HepG2 (cell line): ENCODE measurements around the gene SLCO2B1. TPM values are rescaled to one million over a fixed set of nuclear protein-coding genes. Genes with fewer than 3 reads are reported as not detected.

ENCODE experiments used
- AKNA ChIP-seq: sonication (generic); formaldehyde crosslinking; IDR thresholded peaks from 2 replicates; pipeline ENCODE4 v1.4.0; 2020; ENCODE audit warnings: missing genetic modification reagents, borderline replicate concordance
- ARNTL ChIP-seq: sonication (generic); formaldehyde crosslinking; IDR thresholded peaks from 2 replicates; pipeline ENCODE4 v1.4.0; 2020; ENCODE audit warnings: mild to moderate bottlenecking, missing genetic modification reagents
- ASH2L ChIP-seq: fragments of 300-600, 200-600 bp; sonication (generic); IDR thresholded peaks from 2 replicates; pipeline ENCODE4 v1.7.0; 2017; ENCODE audit warnings: low read depth, mild to moderate bottlenecking, moderate library complexity, mixed read lengths, low read length; ENCODE audit not compliant: insufficient read length
- BATF2 ChIP-seq: sonication (generic); formaldehyde crosslinking; IDR thresholded peaks from 2 replicates; pipeline ENCODE4 v1.8.0; 2022; ENCODE audit warnings: mild to moderate bottlenecking, missing genetic modification reagents, moderate library complexity
- BORCS8-MEF2B ChIP-seq: sonication (generic); formaldehyde crosslinking; IDR thresholded peaks from 2 replicates; pipeline ENCODE4 v1.8.0; 2022; ENCODE audit warnings: mild to moderate bottlenecking, missing genetic modification reagents
- DMAP1 ChIP-seq: IDR thresholded peaks from 2 replicates; pipeline ENCODE4 v1.6.1; 2016
- EEA1 ChIP-seq: sonication (generic); formaldehyde crosslinking; IDR thresholded peaks from 2 replicates; pipeline ENCODE4 v1.5.1; 2020; ENCODE audit warnings: mild to moderate bottlenecking, missing genetic modification reagents, borderline replicate concordance
- FIP1L1 ChIP-seq: fragments of 200-400 bp; formaldehyde crosslinking; IDR thresholded peaks from 2 replicates; pipeline ENCODE4 v1.6.1; 2018; ENCODE audit warnings: low read depth, mild to moderate bottlenecking, low read length, moderate library complexity, borderline replicate concordance; ENCODE audit not compliant: insufficient read depth
- FOXA3 ChIP-seq: IDR thresholded peaks from 2 replicates; pipeline ENCODE4 v1.6.1; 2016; ENCODE audit warnings: missing genetic modification reagents, missing compliant biosample characterization
- GTF2F1 ChIP-seq: fragments of 150-350 bp; IDR thresholded peaks from 2 replicates; pipeline ENCODE4 v1.6.1; 2014; ENCODE audit warnings: low read length
- HDAC6 ChIP-seq: fragments of 200-600 bp; sonication (generic); IDR thresholded peaks from 2 replicates; pipeline ENCODE4 v1.7.0; 2017; ENCODE audit warnings: mild to moderate bottlenecking, antibody characterized with exemption, low read length, low read depth
- JUNB ChIP-seq: sonication (generic); formaldehyde crosslinking; IDR thresholded peaks from 2 replicates; pipeline ENCODE4 v1.8.0; 2022; ENCODE audit warnings: missing genetic modification reagents, mild to moderate bottlenecking, borderline replicate concordance
- KAT8 ChIP-seq: IDR thresholded peaks from 2 replicates; pipeline ENCODE4 v1.6.1; 2016; ENCODE audit warnings: missing genetic modification reagents, missing compliant biosample characterization
- KDM4B ChIP-seq: sonication (generic); formaldehyde crosslinking; IDR thresholded peaks from 2 replicates; pipeline ENCODE4 v1.4.0; 2020; ENCODE audit warnings: missing genetic modification reagents
- MTA1 ChIP-seq: sonication (generic); formaldehyde crosslinking; IDR thresholded peaks from 2 replicates; pipeline ENCODE4 v1.4.0; 2020; ENCODE audit warnings: missing genetic modification reagents, mild to moderate bottlenecking, borderline replicate concordance
- MYPOP ChIP-seq: sonication (generic); formaldehyde crosslinking; IDR thresholded peaks from 2 replicates; pipeline ENCODE4 v1.8.1; 2023; ENCODE audit warnings: mild to moderate bottlenecking, moderate library complexity, missing genetic modification reagents
- ZMAT3 ChIP-seq: sonication (generic); formaldehyde crosslinking; conservative IDR thresholded peaks from 2 replicates; pipeline ENCODE4 v1.7.0; 2021; ENCODE audit warnings: missing genetic modification reagents
- ZNF143 ChIP-seq: sonication (generic); formaldehyde crosslinking; IDR thresholded peaks from 2 replicates; pipeline ENCODE4 v1.4.0; 2020; ENCODE audit warnings: missing genetic modification reagents
- ZNF331 ChIP-seq: sonication (generic); formaldehyde crosslinking; IDR thresholded peaks from 2 replicates; pipeline ENCODE4 v1.4.0; 2020; ENCODE audit warnings: missing genetic modification reagents
- ZNF496 ChIP-seq: sonication (generic); formaldehyde crosslinking; IDR thresholded peaks from 2 replicates; pipeline ENCODE4 v1.8.1; 2023; ENCODE audit warnings: mild to moderate bottlenecking, moderate library complexity, missing genetic modification reagents; ENCODE audit not compliant: insufficient replicate concordance
- ZNF574 ChIP-seq: sonication (generic); formaldehyde crosslinking; IDR thresholded peaks from 2 replicates; pipeline ENCODE4 v1.4.0; 2020; ENCODE audit warnings: missing genetic modification reagents
- ZNF674 ChIP-seq: sonication (generic); formaldehyde crosslinking; IDR thresholded peaks from 2 replicates; pipeline ENCODE4 v1.5.0; 2020; ENCODE audit warnings: low read depth, mild to moderate bottlenecking, missing genetic modification reagents
- ZNF772 ChIP-seq: sonication (generic); formaldehyde crosslinking; IDR thresholded peaks from 2 replicates; pipeline ENCODE4 v1.5.0; 2020; ENCODE audit warnings: mild to moderate bottlenecking, missing genetic modification reagents
- polyA plus RNA-seq, 8 experiments: library from polyadenylated mRNA; depleted of rRNA in 3 of 8; stranded (reverse) in 7 of 8; unstranded in 1 of 8; fragments of >200 nt; fragmentation: Illumina TruSeq in 4 of 8; extraction: Trizol in 4 of 8; gene quantifications; 2 replicates each; pipeline versions ENCODE4 v1.2.1 to v1.2.3, GENCODE V29; 2011 to 2016; ENCODE audit warnings: low read depth in 4 of 8, missing spikeins in 1 of 8, mixed read lengths in 1 of 8; ENCODE audit not compliant: insufficient read depth in 1 of 8
- total RNA-seq, 5 experiments: library from RNA; depleted of rRNA; stranded (reverse); fragments of >200 nt; fragmentation: Illumina TruSeq; extraction: Trizol; gene quantifications; 2 replicates each; pipeline ENCODE4 v1.2.3, GENCODE V29; 2016; ENCODE audit warnings: low read depth in 1 of 5

Gene SLCO2B1
- total and polyA plus RNA-seq, 2 of the 13 experiments (the other 11 are each of a cell fraction or from before 2014, with no cell fraction given), result 15.3 to 19.8 TPM

GRCh38 chr11:75233754-75234172, 82.9 kb downstream of the SLCO2B1 start (continued):
- peak; percentile 74; the same call in 1 of the 2 replicates for TF ChIP-seq BORCS8-MEF2B (CRISPR knock-in tag)
- no peak for TF ChIP-seq GTF2F1
- peak; percentile 49; the same call in 1 of the 2 replicates for TF ChIP-seq FOXA3
- no peak for TF ChIP-seq KDM4B (CRISPR knock-in tag)
- peak; percentile 79 for TF ChIP-seq ZNF331 (CRISPR knock-in tag)
- TF ChIP-seq ZNF496 (CRISPR knock-in tag), result no peak
- TF ChIP-seq DMAP1 (CRISPR knock-in tag), result no peak
- TF ChIP-seq MTA1 (CRISPR knock-in tag), result no peak
- peak; percentile 58 for TF ChIP-seq ZNF574 (CRISPR knock-in tag)
- peak; percentile 73; the same call in 1 of the 2 replicates for TF ChIP-seq ZMAT3
- TF ChIP-seq EEA1 (CRISPR knock-in tag), result no peak
- peak; percentile 90 for TF ChIP-seq AKNA (CRISPR knock-in tag)
- TF ChIP-seq BATF2, result no peak
- no peak for TF ChIP-seq FIP1L1
- no peak for TF ChIP-seq JUNB (CRISPR knock-in tag)
- no peak for TF ChIP-seq ZNF674
- TF ChIP-seq ASH2L, result no peak
- TF ChIP-seq HDAC6, result no peak
- TF ChIP-seq ZNF143 (CRISPR knock-in tag), result no peak
- no peak for TF ChIP-seq ZNF772 (CRISPR knock-in tag)
- no peak for TF ChIP-seq ARNTL (CRISPR knock-in tag)
- TF ChIP-seq KAT8 (CRISPR knock-in tag), result 0 out of 2 replicates have a peak, but pooled peaks have one; percentile 17
- TF ChIP-seq MYPOP, result no peak
